K562 (cell line): ENCODE results near the gene MYL12A. TPM values are rescaled to one million over a fixed set of nuclear protein-coding genes. Genes with fewer than 3 reads are reported as not detected.

Source experiments
- ARHGAP35 ChIP-seq: fragments of 450-650 bp; IDR thresholded peaks from 2 replicates; pipeline ENCODE4 v1.6.1; 2018; ENCODE audit not compliant: partially characterized antibody
- CAMTA2 ChIP-seq: fragments of 250-450 bp; sonication (Bioruptor Pico); conservative IDR thresholded peaks from 2 replicates; pipeline ENCODE4 v1.5.1; 2022
- DIDO1 ChIP-seq: fragments of 450-650 bp; IDR thresholded peaks from 2 replicates; pipeline ENCODE4 v1.6.1; 2016; ENCODE audit warnings: low read depth, missing biosample characterization, missing genetic modification characterization
- HDAC6 ChIP-seq: IDR thresholded peaks from 2 replicates; pipeline ENCODE4 v1.6.1; 2012; ENCODE audit warnings: low read depth, mild to moderate bottlenecking, control low read depth, inconsistent platforms, low read length, moderate library complexity
- HIVEP1 ChIP-seq: fragments of 250-450 bp; sonication (Bioruptor Pico); IDR thresholded peaks from 2 replicates; pipeline ENCODE4 v1.4.0; 2020; ENCODE audit warnings: mild to moderate bottlenecking
- NCOA1 ChIP-seq: fragments of 450-650 bp; IDR thresholded peaks from 2 replicates; pipeline ENCODE4 v1.6.1; 2016; ENCODE audit warnings: low read depth
- NFE2 ChIP-seq: IDR thresholded peaks from 2 replicates; pipeline ENCODE4 v1.6.1; 2014; ENCODE audit warnings: antibody characterized with exemption, low read depth
- RBM25 ChIP-seq: fragments of 200-400 bp; formaldehyde crosslinking; IDR thresholded peaks from 2 replicates; pipeline ENCODE4 v1.6.1; 2018; ENCODE audit warnings: low read length, low read depth, moderate library complexity; ENCODE audit not compliant: severe bottlenecking
- RCOR1 ChIP-seq, 2 experiments: IDR thresholded peaks; 2 replicates each; pipeline ENCODE4 v1.6.1; 2012; ENCODE audit warnings: low read depth in 2 of 2, low read length in 2 of 2, borderline replicate concordance in 1 of 2, improper control_type of control experiment in 1 of 2
- SRSF7 ChIP-seq: fragments of 200-400 bp; formaldehyde crosslinking; optimal IDR thresholded peaks from 2 replicates; pipeline ENCODE3; 2017; ENCODE audit warnings: mild to moderate bottlenecking, low read depth, low read length
- U2AF2 ChIP-seq: fragments of 200-400 bp; formaldehyde crosslinking; optimal IDR thresholded peaks from 2 replicates; pipeline ENCODE3; 2017; ENCODE audit warnings: low read depth, mild to moderate bottlenecking, low read length
- ZEB2 ChIP-seq: fragments of 450-650 bp; IDR thresholded peaks from 2 replicates; pipeline ENCODE4 v1.6.1; 2016
- ZKSCAN1 ChIP-seq: fragments of 150-350 bp; IDR thresholded peaks from 2 replicates; pipeline ENCODE4 v1.6.1; 2016; ENCODE audit warnings: low read depth, low read length
- ZNF175 ChIP-seq: fragments of 200-800 bp; sonication (Bioruptor generic); IDR thresholded peaks from 2 replicates; pipeline ENCODE4 v1.6.1; 2016; ENCODE audit warnings: low read depth, mild to moderate bottlenecking, missing genetic modification characterization, missing compliant biosample characterization
- ZNF232 ChIP-seq: sonication (generic); formaldehyde crosslinking; IDR thresholded peaks from 2 replicates; pipeline ENCODE4 v1.8.0; 2022; ENCODE audit warnings: mild to moderate bottlenecking, missing genetic modification reagents
- ZNF707 ChIP-seq: fragments of 250-450 bp; sonication (Bioruptor Pico); conservative IDR thresholded peaks from 2 replicates; pipeline ENCODE4 v1.8.0; 2022; ENCODE audit warnings: inconsistent platforms, mild to moderate bottlenecking, moderate library complexity
- ZNF785 ChIP-seq: fragments of 250-450 bp; sonication (Bioruptor Pico); IDR thresholded peaks from 2 replicates; pipeline ENCODE4 v1.4.0; 2020; ENCODE audit warnings: mild to moderate bottlenecking
- polyA plus RNA-seq, 8 experiments: library from polyadenylated mRNA; depleted of rRNA in 4 of 8; stranded (reverse) in 5 of 8; unstranded in 3 of 8; fragments of >200 nt; fragmentation: Nextera tagmentation in 2 of 8; fragmentation: Illumina TruSeq in 1 of 8; extraction: Ambion mirVana in 2 of 8; extraction: Trizol in 1 of 8; gene quantifications; 2 replicates each; pipeline versions ENCODE4 v1.2.1 to v1.2.3, GENCODE V29; 2011 to 2014; ENCODE audit warnings: inconsistent platforms in 1 of 8, missing spikeins in 1 of 8
- total RNA-seq, 7 experiments: library from RNA; depleted of rRNA in 6 of 7; stranded (reverse); fragments of >200 nt in 6 of 7; fragmentation: Illumina TruSeq in 2 of 7; extraction: Trizol in 2 of 7; gene quantifications; 2 replicates each; pipeline versions ENCODE4 v1.2.1 to v1.2.3, GENCODE V29; 2011 to 2021; ENCODE audit warnings: low replicate concordance in 1 of 7
- TF ChIP-seq, protein P1 (sequence below): fragments of 250-450 bp; sonication (Bioruptor Pico); IDR thresholded peaks from 2 replicates; pipeline ENCODE4 v1.9.0; 2021; ENCODE audit warnings: mild to moderate bottlenecking, inconsistent platforms
- TF ChIP-seq, protein P2 (sequence below), 2 experiments: fragments of 450-650 bp; IDR thresholded peaks; 2 replicates each; pipeline ENCODE4 v1.6.1; 2018; ENCODE audit warnings: mild to moderate bottlenecking in 2 of 2, low read depth in 1 of 2; ENCODE audit not compliant: partially characterized antibody in 2 of 2
- TF ChIP-seq, protein P3 (sequence below): fragments of 150-350 bp; conservative IDR thresholded peaks from 2 replicates; pipeline ENCODE4 v1.6.1; 2014; ENCODE audit warnings: low read length

Gene MYL12A
- total and polyA plus RNA-seq, 9 of the 15 experiments (the other 6 are each of a cell fraction or from before 2014, with no cell fraction given), result 308 to 1,031 (median 559) TPM

DNA sequence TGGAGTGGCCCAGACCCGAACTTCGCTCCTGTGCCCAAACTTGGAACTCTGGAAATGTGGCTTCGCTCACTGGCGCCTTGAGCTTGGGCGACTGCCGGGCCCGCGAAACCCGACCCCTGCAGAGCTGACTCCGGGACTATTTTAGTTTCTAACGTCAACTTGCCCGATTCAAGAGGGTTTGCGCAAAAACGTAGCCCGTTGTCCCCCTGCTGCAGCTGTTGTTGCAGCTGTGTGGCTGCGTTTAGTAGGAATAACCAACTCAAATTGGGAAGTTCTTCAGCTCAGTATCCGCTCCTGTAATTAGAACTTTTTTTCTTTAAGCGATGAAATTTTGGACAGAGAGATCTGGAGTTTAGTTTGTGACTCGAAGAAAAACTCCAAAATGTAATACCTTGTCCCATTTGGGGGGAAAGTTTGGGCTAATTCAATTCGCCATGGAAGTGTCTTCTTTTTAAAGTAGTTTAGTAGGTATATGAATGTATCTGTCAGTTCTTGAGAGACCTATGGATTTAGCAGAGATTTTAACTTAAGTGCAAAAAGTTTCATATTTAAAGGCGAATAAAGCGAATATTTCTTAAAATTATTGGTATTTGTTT is 559 bp downstream of the MYL12A start (continued):
- no peak for TF ChIP-seq NFE2
- no peak for TF ChIP-seq ZNF707 (CRISPR knock-in tag)
- no peak for TF ChIP-seq RBM25
- TF ChIP-seq SRSF7, result no peak
- no peak for TF ChIP-seq ARHGAP35
- no peak for TF ChIP-seq ZKSCAN1
- TF ChIP-seq U2AF2, result no peak
- no peak for TF ChIP-seq RCOR1 (IDR thresholded peaks at IDR 0.05; ENCODE audit: borderline replicate concordance in 1 of 2, low read depth in 2 of 2, low read length in 2 of 2)
- TF ChIP-seq ZNF175 (CRISPR knock-in tag), result peak; percentile 23; the same call in 1 of the 2 replicates
- no peak for TF ChIP-seq HIVEP1 (CRISPR knock-in tag)
- TF ChIP-seq, protein P1, sequence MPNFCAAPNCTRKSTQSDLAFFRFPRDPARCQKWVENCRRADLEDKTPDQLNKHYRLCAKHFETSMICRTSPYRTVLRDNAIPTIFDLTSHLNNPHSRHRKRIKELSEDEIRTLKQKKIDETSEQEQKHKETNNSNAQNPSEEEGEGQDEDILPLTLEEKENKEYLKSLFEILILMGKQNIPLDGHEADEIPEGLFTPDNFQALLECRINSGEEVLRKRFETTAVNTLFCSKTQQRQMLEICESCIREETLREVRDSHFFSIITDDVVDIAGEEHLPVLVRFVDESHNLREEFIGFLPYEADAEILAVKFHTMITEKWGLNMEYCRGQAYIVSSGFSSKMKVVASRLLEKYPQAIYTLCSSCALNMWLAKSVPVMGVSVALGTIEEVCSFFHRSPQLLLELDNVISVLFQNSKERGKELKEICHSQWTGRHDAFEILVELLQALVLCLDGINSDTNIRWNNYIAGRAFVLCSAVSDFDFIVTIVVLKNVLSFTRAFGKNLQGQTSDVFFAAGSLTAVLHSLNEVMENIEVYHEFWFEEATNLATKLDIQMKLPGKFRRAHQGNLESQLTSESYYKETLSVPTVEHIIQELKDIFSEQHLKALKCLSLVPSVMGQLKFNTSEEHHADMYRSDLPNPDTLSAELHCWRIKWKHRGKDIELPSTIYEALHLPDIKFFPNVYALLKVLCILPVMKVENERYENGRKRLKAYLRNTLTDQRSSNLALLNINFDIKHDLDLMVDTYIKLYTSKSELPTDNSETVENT (CRISPR knock-in tag), result no peak
- TF ChIP-seq, protein P2, sequence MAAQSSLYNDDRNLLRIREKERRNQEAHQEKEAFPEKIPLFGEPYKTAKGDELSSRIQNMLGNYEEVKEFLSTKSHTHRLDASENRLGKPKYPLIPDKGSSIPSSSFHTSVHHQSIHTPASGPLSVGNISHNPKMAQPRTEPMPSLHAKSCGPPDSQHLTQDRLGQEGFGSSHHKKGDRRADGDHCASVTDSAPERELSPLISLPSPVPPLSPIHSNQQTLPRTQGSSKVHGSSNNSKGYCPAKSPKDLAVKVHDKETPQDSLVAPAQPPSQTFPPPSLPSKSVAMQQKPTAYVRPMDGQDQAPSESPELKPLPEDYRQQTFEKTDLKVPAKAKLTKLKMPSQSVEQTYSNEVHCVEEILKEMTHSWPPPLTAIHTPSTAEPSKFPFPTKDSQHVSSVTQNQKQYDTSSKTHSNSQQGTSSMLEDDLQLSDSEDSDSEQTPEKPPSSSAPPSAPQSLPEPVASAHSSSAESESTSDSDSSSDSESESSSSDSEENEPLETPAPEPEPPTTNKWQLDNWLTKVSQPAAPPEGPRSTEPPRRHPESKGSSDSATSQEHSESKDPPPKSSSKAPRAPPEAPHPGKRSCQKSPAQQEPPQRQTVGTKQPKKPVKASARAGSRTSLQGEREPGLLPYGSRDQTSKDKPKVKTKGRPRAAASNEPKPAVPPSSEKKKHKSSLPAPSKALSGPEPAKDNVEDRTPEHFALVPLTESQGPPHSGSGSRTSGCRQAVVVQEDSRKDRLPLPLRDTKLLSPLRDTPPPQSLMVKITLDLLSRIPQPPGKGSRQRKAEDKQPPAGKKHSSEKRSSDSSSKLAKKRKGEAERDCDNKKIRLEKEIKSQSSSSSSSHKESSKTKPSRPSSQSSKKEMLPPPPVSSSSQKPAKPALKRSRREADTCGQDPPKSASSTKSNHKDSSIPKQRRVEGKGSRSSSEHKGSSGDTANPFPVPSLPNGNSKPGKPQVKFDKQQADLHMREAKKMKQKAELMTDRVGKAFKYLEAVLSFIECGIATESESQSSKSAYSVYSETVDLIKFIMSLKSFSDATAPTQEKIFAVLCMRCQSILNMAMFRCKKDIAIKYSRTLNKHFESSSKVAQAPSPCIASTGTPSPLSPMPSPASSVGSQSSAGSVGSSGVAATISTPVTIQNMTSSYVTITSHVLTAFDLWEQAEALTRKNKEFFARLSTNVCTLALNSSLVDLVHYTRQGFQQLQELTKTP (IDR thresholded peaks at IDR 0.05; ENCODE audit: low read depth in 1 of 2, partially characterized antibody in 2 of 2), result no peak
- no peak for TF ChIP-seq DIDO1
- TF ChIP-seq ZNF785 (CRISPR knock-in tag), result no peak
- TF ChIP-seq, protein P3, sequence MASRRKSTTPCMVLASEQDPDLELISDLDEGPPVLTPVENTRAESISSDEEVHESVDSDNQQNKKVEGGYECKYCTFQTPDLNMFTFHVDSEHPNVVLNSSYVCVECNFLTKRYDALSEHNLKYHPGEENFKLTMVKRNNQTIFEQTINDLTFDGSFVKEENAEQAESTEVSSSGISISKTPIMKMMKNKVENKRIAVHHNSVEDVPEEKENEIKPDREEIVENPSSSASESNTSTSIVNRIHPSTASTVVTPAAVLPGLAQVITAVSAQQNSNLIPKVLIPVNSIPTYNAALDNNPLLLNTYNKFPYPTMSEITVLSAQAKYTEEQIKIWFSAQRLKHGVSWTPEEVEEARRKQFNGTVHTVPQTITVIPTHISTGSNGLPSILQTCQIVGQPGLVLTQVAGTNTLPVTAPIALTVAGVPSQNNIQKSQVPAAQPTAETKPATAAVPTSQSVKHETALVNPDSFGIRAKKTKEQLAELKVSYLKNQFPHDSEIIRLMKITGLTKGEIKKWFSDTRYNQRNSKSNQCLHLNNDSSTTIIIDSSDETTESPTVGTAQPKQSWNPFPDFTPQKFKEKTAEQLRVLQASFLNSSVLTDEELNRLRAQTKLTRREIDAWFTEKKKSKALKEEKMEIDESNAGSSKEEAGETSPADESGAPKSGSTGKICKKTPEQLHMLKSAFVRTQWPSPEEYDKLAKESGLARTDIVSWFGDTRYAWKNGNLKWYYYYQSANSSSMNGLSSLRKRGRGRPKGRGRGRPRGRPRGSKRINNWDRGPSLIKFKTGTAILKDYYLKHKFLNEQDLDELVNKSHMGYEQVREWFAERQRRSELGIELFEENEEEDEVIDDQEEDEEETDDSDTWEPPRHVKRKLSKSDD, result no peak
- no peak for TF ChIP-seq CAMTA2 (CRISPR knock-in tag)
- peak; percentile 10 for TF ChIP-seq ZEB2
- no peak for TF ChIP-seq HDAC6
- TF ChIP-seq NCOA1, result no peak
- TF ChIP-seq ZNF232, result no peak; the same call in 1 of the 2 replicates
